ENCODE results near the gene ALDH16A1.

The ALDH16A1 gene

DNA sequence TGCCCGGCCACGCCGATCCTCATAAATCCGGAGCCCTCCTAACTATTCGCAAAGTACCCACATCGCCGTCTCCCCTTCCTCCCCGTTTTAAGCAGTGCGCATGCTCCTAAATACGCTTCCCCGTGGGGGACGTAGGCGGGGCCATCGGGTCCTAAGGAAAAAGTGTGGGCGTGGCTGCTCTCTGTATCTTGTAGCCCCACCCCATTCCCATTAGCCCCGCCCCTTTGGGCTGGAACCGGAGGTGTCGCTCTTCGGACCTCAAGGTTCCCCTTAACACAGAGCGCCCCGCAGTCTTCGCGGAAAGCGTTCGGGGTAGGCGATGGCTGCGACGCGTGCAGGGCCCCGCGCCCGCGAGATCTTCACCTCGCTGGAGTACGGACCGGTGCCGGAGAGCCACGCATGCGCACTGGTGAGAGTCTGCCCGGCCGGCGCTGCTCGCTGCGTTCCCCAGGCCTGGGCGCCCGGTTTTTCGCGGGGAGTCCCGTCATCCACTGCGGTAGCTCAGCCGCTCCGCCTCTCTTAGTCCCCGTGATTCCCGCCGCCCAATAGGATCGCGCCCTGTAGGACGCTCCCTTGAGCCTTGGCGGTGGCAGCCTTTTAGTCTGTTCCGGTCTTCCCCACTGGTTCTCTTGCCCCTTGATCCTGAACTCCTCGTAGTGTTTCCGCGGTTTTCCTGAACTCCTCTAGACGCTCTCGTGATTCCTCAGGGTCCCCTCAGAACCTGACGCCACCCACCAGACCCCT is at the start of gene ALDH16A1:
ALDH16A1 (plus strand) TSS at position 213 of the 744 bp plus-strand sequence; CDS start at position 320, 107 bp downstream.
- CTCF ChIA-PET, result no interaction called here
- POLR2A ChIA-PET (ENCODE audit: low non-redundant PET), result interaction anchor here (0.6 to 1.5 kb wide), 5 partner anchors 16 to 91 kb away, joined by 3 to 5 read pairs (median 3); partner anchors contain the start of genes FLT3LG and TEAD2
- TF ChIP-seq, protein P1, sequence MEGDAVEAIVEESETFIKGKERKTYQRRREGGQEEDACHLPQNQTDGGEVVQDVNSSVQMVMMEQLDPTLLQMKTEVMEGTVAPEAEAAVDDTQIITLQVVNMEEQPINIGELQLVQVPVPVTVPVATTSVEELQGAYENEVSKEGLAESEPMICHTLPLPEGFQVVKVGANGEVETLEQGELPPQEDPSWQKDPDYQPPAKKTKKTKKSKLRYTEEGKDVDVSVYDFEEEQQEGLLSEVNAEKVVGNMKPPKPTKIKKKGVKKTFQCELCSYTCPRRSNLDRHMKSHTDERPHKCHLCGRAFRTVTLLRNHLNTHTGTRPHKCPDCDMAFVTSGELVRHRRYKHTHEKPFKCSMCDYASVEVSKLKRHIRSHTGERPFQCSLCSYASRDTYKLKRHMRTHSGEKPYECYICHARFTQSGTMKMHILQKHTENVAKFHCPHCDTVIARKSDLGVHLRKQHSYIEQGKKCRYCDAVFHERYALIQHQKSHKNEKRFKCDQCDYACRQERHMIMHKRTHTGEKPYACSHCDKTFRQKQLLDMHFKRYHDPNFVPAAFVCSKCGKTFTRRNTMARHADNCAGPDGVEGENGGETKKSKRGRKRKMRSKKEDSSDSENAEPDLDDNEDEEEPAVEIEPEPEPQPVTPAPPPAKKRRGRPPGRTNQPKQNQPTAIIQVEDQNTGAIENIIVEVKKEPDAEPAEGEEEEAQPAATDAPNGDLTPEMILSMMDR (conservative IDR thresholded peaks at IDR 0.05; ENCODE audit: low read depth), result no peak
- peak within 1 kb of the TSS; percentile 98 for H3K27ac ChIP-seq
- peak; percentile 97 for DNase-seq (ENCODE audit: low spot score)

DNA sequence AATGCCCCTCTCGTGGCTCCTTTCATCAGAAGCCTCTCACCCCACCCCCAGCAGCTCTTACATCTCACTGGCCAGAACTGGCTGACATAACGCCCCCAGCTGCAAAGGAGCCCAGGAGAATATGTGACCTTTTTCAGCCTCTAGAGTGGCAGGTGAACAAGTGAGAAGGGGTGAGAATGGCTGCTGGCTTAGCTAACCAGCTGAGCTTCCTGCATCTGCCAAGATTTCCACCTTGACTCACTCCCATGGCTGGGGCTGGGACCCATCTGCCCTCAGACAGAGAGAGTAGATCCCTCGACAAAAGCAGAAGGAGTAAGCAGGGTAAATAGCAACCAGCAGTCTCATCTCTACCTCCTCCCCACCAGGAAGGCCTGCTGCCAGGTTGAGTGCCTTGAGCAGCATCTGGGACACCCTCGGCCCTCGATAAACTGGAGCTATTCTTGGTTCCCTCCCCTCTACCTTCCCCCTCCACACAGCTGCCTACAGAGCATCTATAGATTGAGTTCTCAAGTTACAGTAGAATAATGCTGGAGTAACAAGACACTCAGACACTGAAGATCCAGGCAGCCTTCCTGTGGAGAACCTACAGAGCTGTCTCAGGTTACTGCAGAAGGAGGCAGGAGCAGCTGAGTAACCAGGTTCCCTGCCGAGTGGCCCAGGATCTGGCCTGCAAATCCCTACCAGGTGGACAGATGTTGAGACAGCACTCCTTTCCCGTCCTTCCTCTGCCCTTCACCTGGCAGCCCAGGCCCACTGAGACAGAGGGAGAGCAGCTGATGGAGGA is 49.4 kb upstream of the ALDH16A1 start:
- H3K27ac ChIP-seq, result peak overlapping the region; percentile 39
- ChIA-PET CTCF (interaction anchor here (0.7 kb wide), 1 partner anchor 12 kb away, joined by 3 read pairs; no protein-coding TSS in a partner anchor), POLR2A (ENCODE audit: low non-redundant PET) (no interaction called here)
- TF ChIP-seq, protein P1 (conservative IDR thresholded peaks at IDR 0.05; ENCODE audit: low read depth), result no peak
- DNase-seq (ENCODE audit: low spot score), result no peak

DNA sequence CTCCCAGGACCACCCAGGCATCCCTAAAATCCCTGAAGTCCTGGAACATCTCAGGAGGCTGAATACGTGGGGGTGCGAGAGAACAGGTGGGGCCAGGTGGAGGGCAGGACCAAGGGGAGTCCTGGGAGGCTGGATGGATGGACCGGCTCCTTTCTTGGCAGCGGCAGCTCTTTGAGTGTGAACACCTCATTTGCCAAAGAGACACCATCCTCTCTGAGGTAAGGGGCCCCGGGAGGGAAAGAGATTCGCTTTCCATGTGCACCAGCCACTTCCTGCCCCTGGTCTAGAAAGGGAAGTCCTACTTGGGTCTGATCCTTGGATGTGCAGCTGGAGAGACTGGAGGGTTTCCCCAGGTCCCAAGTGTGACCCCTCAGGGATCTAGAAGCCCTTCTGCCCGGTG is 45.9 kb upstream of the ALDH16A1 start:
- H3K27ac ChIP-seq, result no peak overlapping the region
- no peak for DNase-seq (ENCODE audit: low spot score)
- ChIA-PET CTCF (interaction anchor here (0.7 kb wide), 1 partner anchor 19 kb away, joined by 3 read pairs; the partner anchor contains the start of gene KASH5), POLR2A (ENCODE audit: low non-redundant PET) (interaction anchor here (0.6 kb wide), 2 partner anchors 22 to 45 kb away, joined by 4 read pairs; no protein-coding TSS in a partner anchor)
- TF ChIP-seq, protein P1 (conservative IDR thresholded peaks at IDR 0.05; ENCODE audit: low read depth), result no peak

DNA sequence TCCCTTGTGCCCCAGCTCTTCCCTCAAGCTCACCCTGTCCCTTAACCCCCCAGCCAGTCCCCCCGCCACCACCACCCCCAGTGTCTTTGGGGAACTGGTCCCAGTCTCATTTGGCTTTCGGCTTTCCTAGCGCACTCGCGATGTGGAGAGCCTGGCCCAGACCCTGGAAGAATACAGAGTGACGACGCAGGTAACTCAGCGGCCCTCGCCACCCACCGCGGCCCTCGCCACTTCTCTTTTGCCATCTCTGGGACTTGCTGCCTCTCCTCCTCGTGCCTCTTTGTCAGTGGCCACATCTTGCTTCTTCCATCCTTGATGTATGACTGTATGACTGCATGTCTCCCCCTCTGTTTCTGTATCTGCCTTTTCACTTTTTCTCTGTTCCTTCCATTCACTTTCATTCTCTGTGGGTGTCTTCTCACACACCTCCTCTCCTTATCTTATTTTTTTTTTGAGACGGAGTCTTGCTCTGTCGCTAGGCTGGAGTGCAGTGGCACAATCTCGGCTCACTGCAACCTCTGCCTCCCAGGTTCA is 45.5 kb upstream of the ALDH16A1 start:
- POLR2A ChIA-PET (ENCODE audit: low non-redundant PET), result interaction anchor here (0.6 kb wide), 1 partner anchor 45 kb away, joined by 4 read pairs; no protein-coding TSS in a partner anchor
- CTCF ChIA-PET, result no interaction called here
- TF ChIP-seq, protein P1 (conservative IDR thresholded peaks at IDR 0.05; ENCODE audit: low read depth), result no peak
- DNase-seq (ENCODE audit: low spot score), result no peak
- H3K27ac ChIP-seq, result no peak overlapping the region

DNA sequence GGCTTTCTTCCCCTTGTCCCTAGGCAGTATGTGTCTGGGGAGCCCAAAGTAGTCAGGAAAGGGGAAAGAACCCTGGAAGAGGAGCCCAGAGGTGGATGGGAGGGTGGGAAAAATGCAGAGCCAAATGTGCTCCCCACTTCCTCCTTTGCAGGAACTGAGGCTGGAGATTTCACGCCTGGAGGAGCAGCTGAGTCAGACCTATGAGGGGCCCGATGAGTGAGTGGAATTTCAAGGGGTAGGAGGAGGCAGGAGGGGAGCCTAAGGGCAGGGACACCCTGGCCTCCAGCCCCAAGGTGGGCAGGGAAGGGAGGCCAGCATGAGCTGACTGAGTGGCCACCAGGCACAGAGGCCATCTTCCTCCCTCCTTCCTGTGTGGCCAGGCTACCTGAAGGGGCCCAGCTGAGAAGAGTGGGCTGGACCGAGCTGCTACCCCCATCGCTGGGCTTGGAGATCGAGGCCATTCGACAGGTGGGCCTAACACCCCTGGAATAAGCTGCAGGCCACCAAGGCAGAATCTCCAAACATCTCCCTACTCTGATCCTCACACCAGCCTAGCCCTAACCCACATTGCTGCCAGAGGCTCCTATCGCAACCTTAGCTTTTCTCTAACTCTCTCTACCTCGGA is 44.1 kb upstream of the ALDH16A1 start:
- ChIA-PET POLR2A (ENCODE audit: low non-redundant PET) (no interaction called here), CTCF (no interaction called here)
- TF ChIP-seq, protein P1 (conservative IDR thresholded peaks at IDR 0.05; ENCODE audit: low read depth), result no peak
- no peak for DNase-seq (ENCODE audit: low spot score)
- H3K27ac ChIP-seq, result no peak overlapping the region

All from RWPE1 (cell line).